K562 (cell line): ENCODE results near the gene TCEA3. TPM values are rescaled to one million over a fixed set of nuclear protein-coding genes. Genes with fewer than 3 reads are reported as not detected.

Experiments used
- ATAC-seq: fragments of 200-7000 bp; cut with Tn5 transposase; 3 replicates; pipeline ENCODE4 v1.9.1; 2020; ENCODE audit warnings: moderate library complexity
- BruUV-seq: library from RNA; stranded (reverse); fragments of 400-500 nt; replicated peaks from 2 replicates; lab custom pipeline; 2021; lab: Mats Ljungman, UMichigan
- CTCF ChIA-PET: fragments of 300-600 bp; formaldehyde crosslinking; extraction: SDS; loops from one replicate; lab custom pipeline; 2021; ENCODE audit warnings: low intra/inter-chr PET ratio; lab: Yijun Ruan, JAX
- POLR2A ChIA-PET: fragments of 300-600, 350-650 bp; sonication (Branson Sonifier 250); formaldehyde crosslinking; extraction: SDS; loops from one replicate; lab custom pipeline; 2021; ENCODE audit warnings: antibody characterized with exemption, inconsistent platforms; lab: Yijun Ruan, JAX
- DNase-seq, 4 experiments: peaks; one replicate each; pipeline versions ENCODE4 v3.0.0 to v3.0.0-alpha.2; 2011 to 2018; ENCODE audit warnings: low spot score in 3 of 4, mixed read lengths in 3 of 4; ENCODE audit errors: extremely low read depth in 1 of 4
- FAIRE-seq: peaks from 2 replicates; lab custom pipeline; 2011; peaks lifted over from hg19 to GRCh38; lab: Jason Lieb, UNC
- H2AFZ ChIP-seq: 2 replicates; pipeline ENCODE4 v1.6.0; 2011; ENCODE audit warnings: low read depth, low read length, control low read depth, inconsistent platforms
- H3K27ac ChIP-seq: fragments of 200-600 bp; 3 replicates; pipeline ENCODE4 v1.8.0; 2011; ENCODE audit warnings: low read depth, mild to moderate bottlenecking, control low read depth, inconsistent platforms, low read length, moderate library complexity, mixed read lengths; ENCODE audit errors: extremely low read depth
- H3K27me3 ChIP-seq, 2 experiments: fragments of 300-600 bp in 1 of 2; 2 replicates in 1 of 2; 3 replicates in 1 of 2; pipeline versions ENCODE4 v1.6.0 to v1.8.0; 2011; ENCODE audit warnings: inconsistent platforms in 2 of 2, low read length in 2 of 2, mild to moderate bottlenecking in 1 of 2, mixed read lengths in 1 of 2, moderate library complexity in 1 of 2; ENCODE audit not compliant: control insufficient read depth in 2 of 2, insufficient read depth in 2 of 2
- H3K36me3 ChIP-seq: fragments of 300-600 bp; 3 replicates; pipeline ENCODE4 v1.8.0; 2011; ENCODE audit warnings: mild to moderate bottlenecking, low read length, inconsistent platforms; ENCODE audit not compliant: control insufficient read depth, insufficient read depth
- H3K4me1 ChIP-seq, 2 experiments: fragments of 200-600 bp in 1 of 2; replicated peaks in 1 of 2; 2 replicates in 1 of 2; 3 replicates in 1 of 2; pipeline versions ENCODE4 v1.5.1 to v1.8.0; 2011; ENCODE audit warnings: inconsistent platforms in 2 of 2, low read length in 2 of 2, mild to moderate bottlenecking in 1 of 2, mixed read lengths in 1 of 2, moderate library complexity in 1 of 2; ENCODE audit not compliant: control insufficient read depth in 2 of 2, insufficient read depth in 2 of 2
- H3K4me2 ChIP-seq: 2 replicates; pipeline ENCODE4 v1.6.1; 2011; ENCODE audit warnings: low read length, control low read depth, inconsistent platforms, mixed read lengths; ENCODE audit not compliant: insufficient read depth
- H3K4me3 ChIP-seq: fragments of 200-600 bp; sonication (generic), shearing (Covaris generic); 2 replicates; pipeline ENCODE4 v1.5.1; 2016; ENCODE audit warnings: control low read depth, inconsistent platforms
- H3K79me2 ChIP-seq: fragments of 200-600 bp; 3 replicates; pipeline ENCODE4 v1.8.0; 2011; ENCODE audit warnings: low read length, inconsistent platforms; ENCODE audit not compliant: control insufficient read depth, insufficient read depth
- H3K9ac ChIP-seq, 2 experiments: 2 replicates each; pipeline versions ENCODE4 v1.6.0 to v1.6.1; 2011; ENCODE audit warnings: low read depth in 2 of 2, low read length in 2 of 2, control low read depth in 1 of 2, inconsistent platforms in 1 of 2, mild to moderate bottlenecking in 1 of 2, mixed read lengths in 1 of 2; ENCODE audit not compliant: insufficient read depth in 1 of 2
- H3K9me1 ChIP-seq: one replicate; pipeline ENCODE4 v1.6.0; 2011; ENCODE audit warnings: inconsistent platforms, mild to moderate bottlenecking, low read length, moderate library complexity; ENCODE audit not compliant: control insufficient read depth, insufficient read depth
- H3K9me3 ChIP-seq: replicated peaks from 2 replicates; pipeline ENCODE4 v1.5.1; 2011; ENCODE audit warnings: low read depth, low read length, inconsistent platforms; ENCODE audit not compliant: control insufficient read depth, insufficient read depth
- H4K20me1 ChIP-seq: replicated peaks from 2 replicates; pipeline ENCODE4 v1.6.1; 2011; ENCODE audit warnings: low read length, inconsistent platforms, mixed read lengths; ENCODE audit not compliant: control insufficient read depth, insufficient read depth
- BHLHE40 ChIP-seq: IDR thresholded peaks from 2 replicates; pipeline ENCODE4 v1.6.1; 2011; ENCODE audit warnings: low read length, improper control_type of control experiment
- CBX1 ChIP-seq: sonication (generic); IDR thresholded peaks from 2 replicates; pipeline ENCODE4 v1.6.1; 2016; ENCODE audit warnings: antibody characterized with exemption, low read depth, mild to moderate bottlenecking
- GATA2 ChIP-seq: sonication (generic); formaldehyde crosslinking; IDR thresholded peaks from 2 replicates; pipeline ENCODE4 v1.4.0; 2020; ENCODE audit warnings: mild to moderate bottlenecking, missing genetic modification reagents
- LEF1 ChIP-seq: fragments of 450-650 bp; IDR thresholded peaks from 2 replicates; pipeline ENCODE4 v1.6.1; 2016; ENCODE audit warnings: mild to moderate bottlenecking
- NUFIP1 ChIP-seq: fragments of 450-650 bp; IDR thresholded peaks from 2 replicates; pipeline ENCODE4 v1.6.1; 2018; ENCODE audit not compliant: partially characterized antibody
- RAD21 ChIP-seq, 2 experiments: fragments of 250-450 bp in 1 of 2; fragments of 450-650 bp in 1 of 2; sonication (Bioruptor Pico) in 1 of 2; formaldehyde crosslinking in 1 of 2; IDR thresholded peaks in 1 of 2; conservative IDR thresholded peaks in 1 of 2; 2 replicates each; pipeline versions ENCODE4 v1.4.0 to v1.8.0; 2020 to 2022; ENCODE audit warnings: mild to moderate bottlenecking in 2 of 2, moderate library complexity in 1 of 2
- SAP30 ChIP-seq: fragments of 200-600 bp; sonication (generic); IDR thresholded peaks from 2 replicates; pipeline ENCODE4 v1.6.1; 2012; ENCODE audit warnings: borderline replicate concordance, low read depth, mild to moderate bottlenecking, moderate library complexity, low read length, control low read depth, inconsistent platforms; ENCODE audit not compliant: insufficient read depth, poor library complexity, severe bottlenecking
- WGBS: fragments of 100-300 bp; shearing (Covaris generic); methylation state at CpG from one replicate; pipeline ENCODE4 v1.1.6; 2016; ENCODE audit warnings: low coverage, mixed read lengths; ENCODE audit not compliant: insufficient coverage; ENCODE audit errors: missing lambda C conversion rate; 5-methylcytosine and 5-hydroxymethylcytosine counted together
- in situ Hi-C: fragments of 300-500 bp; cut with MboI; formaldehyde crosslinking; loops from 4 replicates; pipeline ENCODE4 v1.15.0; 2018; ENCODE audit warnings: inconsistent platforms, mixed read lengths
- intact Hi-C: fragments of 100-400 bp; cut with micrococcal nuclease; formaldehyde crosslinking; loops from 2 replicates; pipeline ENCODE4 v1.14.2; 2022
- polyA plus RNA-seq, 8 experiments: library from polyadenylated mRNA; depleted of rRNA in 4 of 8; stranded (reverse) in 5 of 8; unstranded in 3 of 8; fragments of >200 nt; fragmentation: Nextera tagmentation in 2 of 8; fragmentation: Illumina TruSeq in 1 of 8; extraction: Ambion mirVana in 2 of 8; extraction: Trizol in 1 of 8; gene quantifications; 2 replicates each; pipeline versions ENCODE4 v1.2.1 to v1.2.3, GENCODE V29; 2011 to 2014; ENCODE audit warnings: inconsistent platforms in 1 of 8, missing spikeins in 1 of 8
- total RNA-seq, 7 experiments: library from RNA; depleted of rRNA in 6 of 7; stranded (reverse); fragments of >200 nt in 6 of 7; fragmentation: Illumina TruSeq in 2 of 7; extraction: Trizol in 2 of 7; gene quantifications; 2 replicates each; pipeline versions ENCODE4 v1.2.1 to v1.2.3, GENCODE V29; 2011 to 2021; ENCODE audit warnings: low replicate concordance in 1 of 7
- TF ChIP-seq, protein P1 (sequence below): sonication (generic); formaldehyde crosslinking; IDR thresholded peaks from 2 replicates; pipeline ENCODE4 v1.8.1; 2022; ENCODE audit warnings: missing genetic modification reagents
- TF ChIP-seq, protein P2 (sequence below), 3 experiments: fragments of 200-800 bp in 1 of 3; sonication (Bioruptor generic) in 1 of 3; sonication (generic) in 1 of 3; formaldehyde crosslinking in 1 of 3; IDR thresholded peaks; 2 replicates each; pipeline versions ENCODE4 v1.6.1 to v1.8.0; 2016 to 2022; ENCODE audit warnings: mild to moderate bottlenecking in 2 of 3, missing compliant biosample characterization in 2 of 3, missing genetic modification characterization in 2 of 3, missing genetic modification reagents in 1 of 3

Gene TCEA3
- total and polyA plus RNA-seq, 9 of the 15 experiments (the other 6 are each of a cell fraction or from before 2014, with no cell fraction given), result 0.03 to 0.55 (median 0.36) TPM

DNA sequence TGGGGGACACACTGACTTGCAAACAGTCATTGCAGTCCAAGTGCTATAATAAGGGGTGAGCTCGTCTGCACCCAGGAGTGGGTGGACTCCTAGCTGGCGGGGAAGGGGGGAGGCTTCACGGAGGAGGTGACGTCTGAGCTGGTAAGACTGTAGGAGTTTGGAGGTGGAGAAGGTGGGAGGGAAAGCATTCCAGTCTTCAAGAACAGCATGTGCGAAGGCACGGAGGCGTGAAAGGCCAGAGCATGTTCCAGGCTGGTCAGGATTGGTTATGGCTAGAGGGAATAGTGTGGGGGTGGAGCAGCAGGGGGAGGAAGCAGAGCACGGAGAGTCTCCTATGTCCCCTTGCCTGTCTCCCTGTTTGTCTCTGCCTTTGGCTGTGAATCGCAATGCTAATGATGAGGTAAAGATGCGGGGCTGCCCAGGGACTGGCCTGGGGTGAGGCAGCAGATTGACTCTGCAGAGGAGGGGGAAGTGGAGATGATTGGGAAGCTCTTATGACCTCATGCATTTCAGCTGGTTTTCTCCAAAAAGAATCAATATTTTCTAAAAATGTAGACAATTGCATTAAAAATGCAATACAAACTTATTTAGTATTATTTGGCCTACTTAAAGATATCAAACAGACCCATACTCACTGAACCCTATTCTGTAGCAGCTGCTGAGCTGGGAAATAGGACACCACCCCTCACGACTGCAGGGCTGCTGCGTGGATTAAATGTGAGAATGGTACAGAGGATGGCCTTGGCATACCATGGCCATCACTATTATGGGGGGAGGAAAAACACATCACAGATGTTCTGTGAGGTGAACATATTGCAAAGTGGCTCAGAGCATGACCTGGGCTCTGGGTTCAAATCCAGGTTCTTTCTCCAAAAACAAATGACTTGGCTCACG is 52.3 kb downstream of the TCEA3 start (continued):
- TF ChIP-seq RAD21 (CRISPR knock-in tag; conservative IDR thresholded peaks at IDR 0.05 in 1 of 2, IDR thresholded peaks at IDR 0.05 in 1 of 2) (no peak), NUFIP1 (no peak), BHLHE40 (no peak), LEF1 (no peak)
- TF ChIP-seq, all 486 proteins: peak for 22

DNA sequence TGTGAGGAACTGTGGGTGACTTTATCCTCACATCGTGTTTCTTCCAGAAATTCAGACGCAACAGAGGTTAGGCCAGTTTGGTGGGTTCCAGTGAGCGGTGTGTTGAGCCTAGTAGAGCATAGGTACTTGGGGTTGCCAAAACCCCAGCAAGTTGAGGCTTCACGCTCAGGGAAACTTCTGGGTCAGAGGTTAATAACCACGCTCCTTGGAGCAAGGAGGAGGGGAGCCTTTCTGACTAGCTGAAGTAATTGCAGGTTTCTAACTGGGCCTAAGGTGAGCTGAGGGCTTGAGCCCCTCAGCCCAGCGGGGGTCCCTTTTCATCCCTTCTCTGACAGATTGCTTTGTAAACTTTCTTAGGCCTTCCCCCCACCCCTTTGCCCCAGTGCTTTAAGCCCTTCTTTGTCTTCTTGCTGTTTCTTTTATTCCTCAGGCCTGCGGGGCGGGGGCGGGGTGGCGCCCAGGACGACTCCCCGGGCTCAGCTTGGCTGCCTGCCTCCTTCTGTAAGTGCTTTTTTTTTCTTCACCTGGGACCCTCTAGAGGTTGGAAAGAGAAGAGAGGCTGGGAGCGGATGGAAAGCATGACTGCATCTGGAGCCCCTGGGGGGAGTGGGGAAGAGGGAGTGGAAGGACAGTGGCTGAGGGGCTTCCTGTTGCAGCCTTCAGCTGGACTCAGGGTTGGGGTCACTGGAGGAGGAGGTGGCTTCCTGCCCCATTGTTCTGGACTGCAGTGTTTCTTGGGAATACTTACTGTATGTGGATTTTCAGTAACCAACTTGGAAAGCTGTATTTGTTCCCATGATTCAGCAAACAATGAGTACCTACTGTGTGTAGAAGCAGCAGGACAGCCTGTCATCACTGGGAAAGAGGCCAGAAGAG is 53.6 kb downstream of the TCEA3 start:
- WGBS, result 12% methylated on average over 12 of the region's 13 CpGs
- Histone ChIP-seq H3K9me1 (no peaks in the 10 kb centered on the region), H3K36me3 (peaks cover 18% of the 10 kb centered on the region), H3K4me3 (peak overlapping the region; percentile 58), H3K4me2 (peak overlapping the region; percentile 98), H2AFZ (peak overlapping the region; percentile 56), H3K79me2 (peaks cover 54% of the 10 kb centered on the region), H3K9me3 (no peaks in the 10 kb centered on the region), H3K27me3 (no peaks in the 10 kb centered on the region), H3K27ac (peak overlapping the region; percentile 97), H3K9ac (peak overlapping the region; percentile 75 to 99), H3K4me1 (peaks cover 23 to 36% of the 10 kb centered on the region in 2 experiments), H4K20me1 (no peaks in the 10 kb centered on the region)
- ChIA-PET CTCF (interaction anchor here (1.0 kb wide), 1 partner anchor 12 kb away, joined by 3 read pairs; no protein-coding TSS in a partner anchor), POLR2A (interaction anchor here (0.5 to 1.7 kb wide), 12 partner anchors 9 to 383 kb away, joined by 3 to 8 read pairs (median 4); partner anchors contain the start of gene HNRNPR)
- intact Hi-C loops (no loop called here), in situ Hi-C loops (no loop called here)
- DNase-seq (peak; percentile 60 to 80 (median 76)), ATAC-seq (no peak), FAIRE-seq (peak; percentile 29)
- no TSS peak for BruUV-seq
- TF ChIP-seq, protein P1, sequence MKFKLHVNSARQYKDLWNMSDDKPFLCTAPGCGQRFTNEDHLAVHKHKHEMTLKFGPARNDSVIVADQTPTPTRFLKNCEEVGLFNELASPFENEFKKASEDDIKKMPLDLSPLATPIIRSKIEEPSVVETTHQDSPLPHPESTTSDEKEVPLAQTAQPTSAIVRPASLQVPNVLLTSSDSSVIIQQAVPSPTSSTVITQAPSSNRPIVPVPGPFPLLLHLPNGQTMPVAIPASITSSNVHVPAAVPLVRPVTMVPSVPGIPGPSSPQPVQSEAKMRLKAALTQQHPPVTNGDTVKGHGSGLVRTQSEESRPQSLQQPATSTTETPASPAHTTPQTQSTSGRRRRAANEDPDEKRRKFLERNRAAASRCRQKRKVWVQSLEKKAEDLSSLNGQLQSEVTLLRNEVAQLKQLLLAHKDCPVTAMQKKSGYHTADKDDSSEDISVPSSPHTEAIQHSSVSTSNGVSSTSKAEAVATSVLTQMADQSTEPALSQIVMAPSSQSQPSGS (CRISPR knock-in tag), result no peak
- TF ChIP-seq, protein P2, sequence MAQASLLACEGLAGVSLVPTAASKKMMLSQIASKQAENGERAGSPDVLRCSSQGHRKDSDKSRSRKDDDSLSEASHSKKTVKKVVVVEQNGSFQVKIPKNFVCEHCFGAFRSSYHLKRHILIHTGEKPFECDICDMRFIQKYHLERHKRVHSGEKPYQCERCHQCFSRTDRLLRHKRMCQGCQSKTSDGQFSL (CRISPR knock-in tag; IDR thresholded peaks at IDR 0.05), result no peak
- TF ChIP-seq, protein P2 (tag; IDR thresholded peaks at IDR 0.05), result no peak
- TF ChIP-seq GATA2, result no peak
- peak; percentile 26 for TF ChIP-seq SAP30
- TF ChIP-seq CBX1, result no peak
